SK-N-SH treated with all-trans-retinoic acid at 6 μM for 48 hours (cell line): ENCODE data around the gene AMIGO3.
"Not testable (repeated sequence)": the region's sequence is repeated elsewhere in the genome, so short reads cannot be mapped to it uniquely, and the experiment has no call there.

Experiments
- ARNTL ChIP-seq: fragments of 450-650 bp; formaldehyde crosslinking; IDR thresholded peaks from 2 replicates; pipeline ENCODE4 v1.5.0; 2020; ENCODE audit warnings: low read depth, mild to moderate bottlenecking, moderate library complexity, borderline replicate concordance
- CSDC2 ChIP-seq: fragments of 250-450 bp; sonication (Bioruptor Pico); IDR thresholded peaks from 2 replicates; pipeline ENCODE4 v1.5.0; 2020; ENCODE audit warnings: mild to moderate bottlenecking, moderate library complexity
- CSRNP3 ChIP-seq: fragments of 250-450 bp; sonication (Bioruptor Pico); IDR thresholded peaks from 2 replicates; pipeline ENCODE4 v1.5.1; 2021; ENCODE audit warnings: mild to moderate bottlenecking, moderate library complexity
- GLIS3 ChIP-seq: fragments of 250-450 bp; sonication (Bioruptor Pico); IDR thresholded peaks from 2 replicates; pipeline ENCODE4 v1.5.0; 2020; ENCODE audit warnings: mild to moderate bottlenecking, moderate library complexity
- OSR1 ChIP-seq: fragments of 250-450 bp; sonication (Bioruptor Pico); IDR thresholded peaks from 2 replicates; pipeline ENCODE4 v1.8.0; 2022; ENCODE audit warnings: moderate library complexity, mild to moderate bottlenecking, inconsistent platforms
- PATZ1 ChIP-seq: fragments of 250-450 bp; sonication (Bioruptor Pico); IDR thresholded peaks from 2 replicates; pipeline ENCODE4 v1.8.0; 2020; ENCODE audit warnings: mild to moderate bottlenecking, moderate library complexity, borderline replicate concordance
- POU6F1 ChIP-seq: fragments of 250-450 bp; sonication (Bioruptor Pico); IDR thresholded peaks from 2 replicates; pipeline ENCODE4 v1.8.0; 2021; ENCODE audit warnings: low read depth, mild to moderate bottlenecking, moderate library complexity, borderline replicate concordance
- RARB ChIP-seq: fragments of 250-450 bp; sonication (Bioruptor Pico); IDR thresholded peaks from 2 replicates; pipeline ENCODE4 v1.8.0; 2021; ENCODE audit warnings: mild to moderate bottlenecking, moderate library complexity
- TCF4 ChIP-seq: fragments of 250-450 bp; sonication (Bioruptor Pico); IDR thresholded peaks from 2 replicates; pipeline ENCODE4 v1.8.0; 2021; ENCODE audit warnings: mild to moderate bottlenecking, moderate library complexity, borderline replicate concordance
- ZFP3 ChIP-seq: fragments of 250-450 bp; sonication (Bioruptor Pico); IDR thresholded peaks from 2 replicates; pipeline ENCODE4 v1.5.0; 2020; ENCODE audit warnings: mild to moderate bottlenecking, moderate library complexity
- ZNF565 ChIP-seq: fragments of 450-650 bp; formaldehyde crosslinking; conservative IDR thresholded peaks from 2 replicates; pipeline ENCODE4 v1.5.0; 2020; ENCODE audit warnings: low read depth, mild to moderate bottlenecking, moderate library complexity

GRCh38 chr3:49686769-49687423 lies 32.6 kb downstream of the AMIGO3 start:
- TF ChIP-seq GLIS3 (CRISPR knock-in tag); TCF4 (CRISPR knock-in tag); POU6F1; CSDC2 (CRISPR knock-in tag); ZFP3 (CRISPR knock-in tag); RARB; ZNF565 (CRISPR knock-in tag); PATZ1 (CRISPR knock-in tag); CSRNP3 (CRISPR knock-in tag); ARNTL (CRISPR knock-in tag); OSR1 (CRISPR knock-in tag): not testable (repeated sequence)
